22Rv1 (cell line): ENCODE measurements around the gene SMTN.
A peak's percentile ranks its signal among the peaks of the same experiment; 100 is the strongest.

Experiments used
- H3K27ac ChIP-seq: fragments of 450-650 bp; 2 replicates; pipeline ENCODE4 v1.5.1; 2017
- ZFX ChIP-seq: fragments of 450-650 bp; IDR thresholded peaks from 2 replicates; pipeline ENCODE4 v1.6.1; 2017; ENCODE audit warnings: antibody characterized with exemption, borderline replicate concordance
- TF ChIP-seq, protein P1 (sequence below): fragments of 450-650 bp; IDR thresholded peaks from 2 replicates; pipeline ENCODE4 v1.5.1; 2017; ENCODE audit warnings: mild to moderate bottlenecking

The SMTN gene

DNA sequence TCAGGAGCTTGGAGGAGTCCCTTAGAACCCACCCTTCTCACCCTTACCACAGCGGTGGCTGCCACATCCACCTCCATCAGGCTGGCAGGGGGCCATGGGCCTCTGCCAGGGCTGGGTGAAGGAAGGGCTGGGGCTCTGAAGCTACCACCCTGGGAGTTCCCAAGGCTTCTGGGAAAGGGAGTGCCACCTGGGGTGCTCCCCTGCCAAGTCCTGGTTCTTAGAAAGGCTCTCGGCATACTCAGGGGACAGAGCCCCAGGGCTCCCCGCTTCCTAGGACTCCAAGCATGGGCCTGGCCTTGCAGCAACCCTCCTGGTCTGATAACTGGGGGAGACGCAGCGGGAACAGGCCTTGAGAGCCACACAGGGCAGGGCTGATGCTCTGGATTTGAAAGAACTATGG lies 59.6 kb downstream of the SMTN start:
- peak overlapping the region; percentile 95 for H3K27ac ChIP-seq
- TF ChIP-seq, protein P1, sequence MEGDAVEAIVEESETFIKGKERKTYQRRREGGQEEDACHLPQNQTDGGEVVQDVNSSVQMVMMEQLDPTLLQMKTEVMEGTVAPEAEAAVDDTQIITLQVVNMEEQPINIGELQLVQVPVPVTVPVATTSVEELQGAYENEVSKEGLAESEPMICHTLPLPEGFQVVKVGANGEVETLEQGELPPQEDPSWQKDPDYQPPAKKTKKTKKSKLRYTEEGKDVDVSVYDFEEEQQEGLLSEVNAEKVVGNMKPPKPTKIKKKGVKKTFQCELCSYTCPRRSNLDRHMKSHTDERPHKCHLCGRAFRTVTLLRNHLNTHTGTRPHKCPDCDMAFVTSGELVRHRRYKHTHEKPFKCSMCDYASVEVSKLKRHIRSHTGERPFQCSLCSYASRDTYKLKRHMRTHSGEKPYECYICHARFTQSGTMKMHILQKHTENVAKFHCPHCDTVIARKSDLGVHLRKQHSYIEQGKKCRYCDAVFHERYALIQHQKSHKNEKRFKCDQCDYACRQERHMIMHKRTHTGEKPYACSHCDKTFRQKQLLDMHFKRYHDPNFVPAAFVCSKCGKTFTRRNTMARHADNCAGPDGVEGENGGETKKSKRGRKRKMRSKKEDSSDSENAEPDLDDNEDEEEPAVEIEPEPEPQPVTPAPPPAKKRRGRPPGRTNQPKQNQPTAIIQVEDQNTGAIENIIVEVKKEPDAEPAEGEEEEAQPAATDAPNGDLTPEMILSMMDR, result no peak
- TF ChIP-seq ZFX, result no peak

DNA sequence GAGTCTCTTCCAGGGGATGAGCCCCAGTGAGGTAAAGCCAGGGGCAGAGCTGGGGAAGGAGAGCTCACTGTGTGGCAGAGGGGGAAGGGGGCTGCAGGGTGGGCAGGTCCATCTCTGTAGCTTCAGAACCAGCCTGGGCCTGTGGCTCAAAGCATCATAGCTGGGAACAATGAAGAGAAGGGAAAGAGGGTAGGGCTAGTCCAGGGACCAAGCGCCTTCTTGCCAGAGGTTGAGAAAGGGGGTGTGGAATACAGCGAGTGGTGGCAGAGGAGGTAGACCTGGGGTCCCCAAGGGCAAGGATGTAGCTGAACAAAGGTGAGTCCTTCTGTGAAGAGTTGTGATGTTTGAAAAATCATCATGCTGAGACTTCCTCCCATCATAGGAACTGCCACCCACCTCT lies 60.4 kb downstream of the SMTN start:
- no peak for TF ChIP-seq ZFX
- TF ChIP-seq, protein P1, result no peak

GRCh38 chr22:31142285-31142684 lies 61.2 kb downstream of the SMTN start:
- TF ChIP-seq, protein P1, result no peak
- no peak for TF ChIP-seq ZFX
- peak overlapping the region; percentile 95 for H3K27ac ChIP-seq

More for the DNA sequence above, 60.4 kb downstream of the SMTN start:
- peak overlapping the region; percentile 95 for H3K27ac ChIP-seq

- TF ChIP-seq ZFX, result no peak
- TF ChIP-seq, protein P1, result no peak
- peak overlapping the region; percentile 95 for H3K27ac ChIP-seq
Observed at GRCh38 chr22:31143038-31143437, 61.9 kb downstream of the SMTN start.

DNA sequence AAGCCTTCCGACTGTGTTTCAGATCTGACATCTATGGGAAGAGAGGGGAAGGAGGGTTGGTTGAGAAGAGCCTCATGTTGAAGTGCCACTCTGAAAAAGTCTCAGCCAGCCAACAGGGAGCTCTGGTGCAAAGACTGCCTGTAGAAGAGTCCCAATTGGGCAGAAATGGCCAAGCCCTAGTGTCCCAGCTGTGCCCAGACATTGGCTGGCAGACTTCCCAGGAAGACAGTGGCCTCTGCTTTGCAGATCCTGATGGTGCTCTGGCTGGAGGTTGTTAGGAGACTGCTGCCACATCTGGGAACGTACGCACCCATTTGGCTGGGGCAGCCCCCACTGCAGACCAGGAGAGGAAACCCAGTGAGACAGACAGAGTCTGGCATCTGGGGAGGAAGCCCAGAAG lies 62.4 kb downstream of the SMTN start:
- peak overlapping the region; percentile 95 for H3K27ac ChIP-seq
- TF ChIP-seq, protein P1, result no peak
- TF ChIP-seq ZFX, result no peak

GRCh38 chr22:31144223-31144622 lies 63.1 kb downstream of the SMTN start:
- TF ChIP-seq ZFX, result no peak
- TF ChIP-seq, protein P1, result no peak
- peak overlapping the region; percentile 95 for H3K27ac ChIP-seq

DNA sequence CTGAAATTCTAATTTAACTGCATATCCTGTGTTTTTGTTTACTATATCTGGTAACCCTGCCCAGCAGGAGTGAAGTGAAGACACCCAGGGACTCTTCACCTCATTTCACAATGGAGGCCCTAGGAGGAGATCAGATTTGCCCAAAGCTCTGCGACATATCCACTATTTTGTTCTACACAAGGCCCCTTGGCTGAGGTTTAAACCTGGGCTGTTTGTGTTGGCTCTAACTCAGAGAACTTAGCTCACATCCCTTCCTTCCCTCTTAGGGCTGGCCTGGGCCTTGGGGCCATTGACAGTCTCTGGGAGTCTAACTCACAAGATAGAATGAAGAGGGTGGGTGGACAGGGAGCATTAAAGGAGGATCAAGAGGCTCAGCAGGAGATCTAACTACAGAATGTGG lies 67.4 kb downstream of the SMTN start:
- TF ChIP-seq ZFX, result no peak
- TF ChIP-seq, protein P1, result no peak

More for the DNA sequence above, 67.4 kb downstream of the SMTN start:
- peak overlapping the region; percentile 56 for H3K27ac ChIP-seq
